Uterus (tissue), 4 donors: Measurements from ENCODE around the gene MAPK10. TPM values are rescaled to one million over a fixed set of nuclear protein-coding genes. Genes with fewer than 3 reads are reported as not detected.

Experiments
- DNase-seq, 2 donors: peaks; one replicate each; pipeline ENCODE4 v3.0.0-alpha.2; 2019 to 2020
- H3K27ac ChIP-seq, 2 donors: fragments of 200-600 bp; sonication (generic); 1 replicate in 1 of 2; 2 replicates in 1 of 2; pipeline ENCODE4 v1.5.1; 2016 to 2018
- H3K27me3 ChIP-seq, 2 donors: fragments of 200-600 bp; sonication (generic); one replicate each; pipeline ENCODE4 v1.5.1; 2018 to 2019; ENCODE audit warnings: control low read depth in 1 of 2
- H3K36me3 ChIP-seq, 2 donors: fragments of 200-600 bp; sonication (generic); one replicate each; pipeline ENCODE4 v1.5.1; 2019; ENCODE audit warnings: control low read depth in 1 of 2
- H3K4me1 ChIP-seq, 2 donors: fragments of 200-600 bp; sonication (generic); one replicate each; pipeline ENCODE4 v1.5.1; 2018 to 2019; ENCODE audit warnings: control low read depth in 1 of 2
- H3K4me3 ChIP-seq, 2 donors: fragments of 200-600 bp; sonication (generic); 1 replicate in 1 of 2; 2 replicates in 1 of 2; pipeline ENCODE4 v1.5.1; 2018 to 2019; ENCODE audit warnings: mild to moderate bottlenecking in 1 of 2
- H3K9me3 ChIP-seq, 2 donors: fragments of 200-600 bp; sonication (generic); one replicate each; pipeline ENCODE4 v1.5.1; 2019; ENCODE audit warnings: control low read depth in 1 of 2
- CTCF ChIP-seq, 4 experiments: fragments of 200-600 bp in 2 of 4; fragments of 450-650 bp in 2 of 4; sonication (generic) in 2 of 4; IDR thresholded peaks; one replicate each; pipeline ENCODE4 v1.5.1; 2016 to 2019; ENCODE audit warnings: antibody characterized with exemption in 4 of 4, mild to moderate bottlenecking in 2 of 4, moderate library complexity in 1 of 4
- POLR2A ChIP-seq, 2 donors: fragments of 450-650 bp; IDR thresholded peaks; one replicate each; pipeline ENCODE4 v1.6.1; 2016; ENCODE audit warnings: antibody characterized with exemption in 2 of 2, mild to moderate bottlenecking in 1 of 2, moderate library complexity in 1 of 2
- intact Hi-C: fragments of 100-400 bp; cut with DNase I; formaldehyde crosslinking; loops from one replicate; pipeline ENCODE4 v1.15.1; 2023; ENCODE audit warnings: low total_unique reads
- total RNA-seq, 4 donors: library from RNA; depleted of rRNA in 3 of 4; stranded (reverse); fragments of >200 nt in 3 of 4; gene quantifications; one replicate each; pipeline versions ENCODE4 v1.1.0 to v1.2.4, GENCODE V29; 2014 to 2023
- donor health status: DM: yes; HTN: yes; CAD: no.

MAPK10 gene
- total RNA-seq: 100 to 1,000 TPM in 1 of 4 donors, 10 to 100 TPM in 3; 38.2 to 144 (median 73.0) TPM

DNA sequence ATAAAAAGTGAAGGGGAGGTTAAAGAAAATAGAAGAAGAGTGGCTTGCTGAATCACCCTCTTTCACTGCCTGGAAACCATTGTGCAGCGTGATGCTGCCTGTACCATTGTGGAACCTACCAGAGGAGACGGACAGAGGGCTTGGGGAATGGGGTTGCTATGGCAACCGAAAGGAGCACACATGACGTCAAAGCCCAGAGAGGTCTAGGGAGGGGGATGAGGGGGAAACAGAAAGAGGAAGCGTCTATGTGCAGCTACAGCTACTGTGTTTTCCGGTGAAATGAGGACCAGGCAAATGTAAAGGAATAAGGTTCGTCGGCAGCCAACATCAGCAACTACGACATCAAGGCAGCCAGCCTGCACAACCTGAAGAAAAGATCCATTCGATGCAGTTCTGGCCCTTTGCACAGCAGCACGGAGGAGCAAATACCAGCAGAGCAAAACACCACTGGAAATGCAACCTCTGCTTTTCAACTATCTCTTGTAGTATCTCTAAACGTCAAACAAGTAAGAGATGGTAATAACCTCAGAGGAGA lies at the start of gene MAPK10:
TSS of gene MAPK10 (minus strand) at position 110 of the 535 bp plus-strand sequence.
- Histone ChIP-seq H3K9me3 (no peaks in the 10 kb centered on the region), H3K4me1 (no peaks in the 10 kb centered on the region), H3K4me3 (peak within 1 kb of the TSS; percentile 17 to 19), H3K27ac (no peak within 1 kb of the TSS), H3K36me3 (no peaks in the 10 kb centered on the region), H3K27me3 (no peaks in the 10 kb centered on the region)
- peak; percentile 45 to 76 for DNase-seq
- intact Hi-C loops: no loop called here
- TF ChIP-seq POLR2A (IDR thresholded peaks at IDR 0.05): peak in 1 of 2 donors; percentile 29
- no peak for TF ChIP-seq CTCF (IDR thresholded peaks at IDR 0.05)

DNA sequence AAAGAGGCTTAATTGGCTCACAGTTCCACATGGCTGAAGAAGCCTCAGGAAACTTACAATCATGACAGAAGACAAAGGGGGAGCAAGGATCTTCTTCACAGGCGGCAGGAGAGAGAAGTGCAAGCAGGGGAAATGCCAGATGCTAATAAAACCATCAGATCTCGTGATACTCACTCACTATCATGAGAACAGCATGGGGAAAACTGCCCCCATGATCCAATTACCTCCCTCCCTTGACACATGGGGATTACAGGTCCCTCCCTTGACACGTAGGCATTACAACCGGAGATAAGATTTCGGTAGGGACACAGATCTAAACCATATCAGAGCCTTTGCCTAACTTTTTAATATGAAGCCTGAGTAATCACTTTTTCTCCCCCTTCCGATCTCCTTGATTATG lies 43.7 kb upstream of the MAPK10 start:
- no peaks in the 10 kb centered on the region for H3K4me1 ChIP-seq
- TF ChIP-seq POLR2A (IDR thresholded peaks at IDR 0.05) (no peak), CTCF (IDR thresholded peaks at IDR 0.05) (no peak)

DNA sequence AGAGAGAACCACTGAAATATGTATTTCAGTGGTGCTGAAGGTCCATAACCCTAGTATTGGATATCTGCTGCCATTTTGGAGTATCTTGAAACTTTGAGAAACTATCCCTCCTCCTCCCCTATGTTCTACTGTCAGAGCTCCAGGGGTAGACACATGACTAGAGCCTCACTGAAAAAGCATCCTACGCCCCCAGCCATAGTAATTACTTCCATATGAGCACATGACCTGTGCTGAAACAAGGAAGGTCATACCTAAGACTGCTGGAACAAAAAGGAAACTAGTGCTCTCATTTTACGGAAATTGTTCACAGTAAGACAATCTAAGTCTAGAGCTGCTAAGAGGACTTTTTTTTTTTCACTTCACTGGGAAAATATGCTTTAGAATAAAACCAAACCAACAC lies 42.0 kb upstream of the MAPK10 start:
- TF ChIP-seq POLR2A (IDR thresholded peaks at IDR 0.05): no peak
- TF ChIP-seq CTCF (IDR thresholded peaks at IDR 0.05): no peak
- intact Hi-C loops: no loop called here
- no peaks in the 10 kb centered on the region for H3K36me3 ChIP-seq
- no peaks in the 10 kb centered on the region for H3K9me3 ChIP-seq
- no peak for DNase-seq
- no peak overlapping the region for H3K27ac ChIP-seq
- no peaks in the 10 kb centered on the region for H3K27me3 ChIP-seq
- H3K4me1 ChIP-seq: no peaks in the 10 kb centered on the region
- H3K4me3 ChIP-seq: no peak overlapping the region

More for the DNA sequence above, 43.7 kb upstream of the MAPK10 start:
- DNase-seq: no peak
- H3K27me3 ChIP-seq: no peaks in the 10 kb centered on the region
- H3K4me3 ChIP-seq: no peak overlapping the region
- no peak overlapping the region for H3K27ac ChIP-seq
- intact Hi-C loops: no loop called here
- no peaks in the 10 kb centered on the region for H3K9me3 ChIP-seq
- no peaks in the 10 kb centered on the region for H3K36me3 ChIP-seq

DNA sequence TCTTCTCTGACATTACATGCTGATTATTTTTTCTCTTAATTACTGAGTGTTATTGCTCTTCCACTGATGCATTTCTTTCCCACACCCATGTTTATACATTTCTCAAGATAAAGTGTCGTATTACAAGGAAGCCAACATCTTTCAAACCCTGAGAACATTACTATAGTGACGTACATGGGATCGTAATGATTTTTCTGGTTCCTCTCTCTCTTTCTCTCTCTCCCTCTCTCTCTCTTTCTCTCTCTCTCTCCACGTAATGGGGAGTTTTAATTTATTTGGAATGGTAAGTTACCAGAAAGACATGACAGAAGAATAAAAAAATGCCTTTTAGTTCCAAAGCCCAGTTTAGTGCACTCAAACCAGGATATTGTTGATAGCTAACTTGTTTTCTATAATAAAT lies 40.4 kb upstream of the MAPK10 start:
- TF ChIP-seq CTCF (IDR thresholded peaks at IDR 0.05): peak in 1 of 4 experiments; percentile 17
- no peak for TF ChIP-seq POLR2A (IDR thresholded peaks at IDR 0.05)
- no peaks in the 10 kb centered on the region for H3K27me3 ChIP-seq
- no peak overlapping the region for H3K27ac ChIP-seq
- no peak overlapping the region for H3K4me3 ChIP-seq
- no peaks in the 10 kb centered on the region for H3K9me3 ChIP-seq
- intact Hi-C loops: no loop called here
- DNase-seq: no peak
- no peaks in the 10 kb centered on the region for H3K4me1 ChIP-seq
- H3K36me3 ChIP-seq: no peaks in the 10 kb centered on the region

GRCh38 chr4:86398187-86398586 lies 38.3 kb upstream of the MAPK10 start:
- H3K4me1 ChIP-seq: no peaks in the 10 kb centered on the region
- no peak overlapping the region for H3K27ac ChIP-seq
- H3K4me3 ChIP-seq: no peak overlapping the region
- H3K27me3 ChIP-seq: no peaks in the 10 kb centered on the region
- H3K9me3 ChIP-seq: no peaks in the 10 kb centered on the region
- no peak for DNase-seq
- TF ChIP-seq POLR2A (IDR thresholded peaks at IDR 0.05): no peak
- no peak for TF ChIP-seq CTCF (IDR thresholded peaks at IDR 0.05)
- no peaks in the 10 kb centered on the region for H3K36me3 ChIP-seq
- intact Hi-C loops: no loop called here
